Left renal pelvis (tissue), 4 donors: Measurements from ENCODE around the gene TMEM207. TPM values are rescaled to one million over a fixed set of nuclear protein-coding genes. Genes with fewer than 3 reads are reported as not detected.

ENCODE experiments used
- DNase-seq, 4 donors: peaks; one replicate each; pipeline ENCODE4 v3.0.0-alpha.2; 2013; ENCODE audit warnings: low read depth in 4 of 4, low spot score in 3 of 4
- polyA plus RNA-seq, 4 donors: library from polyadenylated mRNA; unstranded; fragments of 120-200 nt; gene quantifications; one replicate each; pipeline ENCODE4 v1.2.1, GENCODE V29; 2013; ENCODE audit not compliant: insufficient read length in 4 of 4

Gene TMEM207
- polyA plus RNA-seq, 4 donors: 0.42 to 22.1 (median 17.0) TPM

- peak in 1 of 4 donors; percentile 12 for DNase-seq
Measured at GRCh38 chr3:190387578-190388213, 62.0 kb downstream of the TMEM207 start, which contains the start of gene CLDN16. TSS of gene CLDN16 (plus strand) at chr3:190388163. CDS start at chr3:190388330, 167 bp downstream.

GRCh38 chr3:190385731-190386688, 63.7 kb downstream of the TMEM207 start:
- DNase-seq: no peak

- peak in 1 of 4 donors; percentile 14 for DNase-seq
Measured at GRCh38 chr3:190384309-190384756, 65.4 kb downstream of the TMEM207 start.

- DNase-seq: no peak
Measured at GRCh38 chr3:190382082-190382481, 67.6 kb downstream of the TMEM207 start.

DNA sequence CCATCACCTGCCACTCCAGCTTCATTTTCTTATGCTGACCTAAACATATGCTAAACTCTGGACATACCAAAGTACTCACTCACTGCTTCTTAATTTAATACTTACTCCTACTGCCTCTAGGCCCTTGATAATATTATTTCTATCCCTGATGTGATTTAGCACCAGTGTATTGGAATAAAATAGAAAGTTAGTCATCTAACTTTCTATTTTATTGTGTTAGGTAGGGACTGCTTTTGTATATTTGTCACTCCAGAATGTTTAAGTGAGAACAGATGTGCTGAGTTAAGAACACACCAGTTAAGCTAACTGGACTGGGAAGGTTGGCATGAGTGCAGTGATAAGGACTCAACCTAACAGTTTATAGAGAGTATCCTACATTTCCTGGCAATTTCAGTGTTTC, 68.3 kb downstream of the TMEM207 start:
- no peak for DNase-seq

- DNase-seq: no peak
Measured at GRCh38 chr3:190380184-190380583, 69.5 kb downstream of the TMEM207 start.

Other genes starting within 250 kb of the TMEM207 start
- 10 to 100 TPM; 36.3 to 82.6 (median 63.2) TPM for gene CLDN1, start 127.5 kb downstream of the TMEM207 start, polyA plus RNA-seq
- 10 to 100 TPM in 3 of 4 donors, 1 to 10 TPM in 1; 1.8 to 44.8 (median 39.7) TPM for gene CLDN16, start 61.7 kb downstream of the TMEM207 start, polyA plus RNA-seq
- 10 to 100 TPM; 15.8 to 36.9 (median 21.1) TPM for gene IL1RAP, start 64.2 kb upstream of the TMEM207 start, polyA plus RNA-seq